NCI-H146 treated with DMSO at 0.1 percent for 48 hours (cell line): ENCODE measurements around the gene RAB23.
A peak's percentile ranks its signal among the peaks of the same experiment; 100 is the strongest.
"Not testable (repeated sequence)": the region's sequence is repeated elsewhere in the genome, so short reads cannot be mapped to it uniquely, and the experiment has no call there.

ENCODE experiments used
- DNase-seq: peaks from one replicate; lab custom pipeline; 2025; ENCODE audit not compliant: unreplicated experiment; lab: John Stamatoyannopoulos, UW

The RAB23 gene

GRCh38 chr6:57243526-57243925 lies 21.4 kb upstream of the RAB23 start:
- not testable (repeated sequence) for DNase-seq

DNA sequence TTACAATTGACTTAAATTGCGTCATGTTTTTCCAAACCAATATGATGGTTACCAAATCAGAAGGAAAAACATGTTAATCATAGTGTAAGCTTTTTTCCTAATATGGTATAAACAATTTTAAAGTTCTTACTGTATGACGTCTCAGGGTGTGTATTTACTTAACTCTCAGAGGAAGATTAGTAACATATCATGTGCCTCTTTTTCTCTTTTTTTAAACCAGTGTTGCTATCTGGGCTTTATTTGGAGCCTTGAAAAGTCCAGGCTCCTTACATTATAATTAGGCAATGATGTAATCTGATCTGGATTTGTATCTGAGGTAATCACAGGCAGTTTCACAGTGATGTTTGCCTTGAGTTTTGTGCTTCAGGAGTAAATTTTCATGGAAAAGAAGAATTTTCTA lies 20.4 kb upstream of the RAB23 start:
- peak; percentile 11 for DNase-seq

DNA sequence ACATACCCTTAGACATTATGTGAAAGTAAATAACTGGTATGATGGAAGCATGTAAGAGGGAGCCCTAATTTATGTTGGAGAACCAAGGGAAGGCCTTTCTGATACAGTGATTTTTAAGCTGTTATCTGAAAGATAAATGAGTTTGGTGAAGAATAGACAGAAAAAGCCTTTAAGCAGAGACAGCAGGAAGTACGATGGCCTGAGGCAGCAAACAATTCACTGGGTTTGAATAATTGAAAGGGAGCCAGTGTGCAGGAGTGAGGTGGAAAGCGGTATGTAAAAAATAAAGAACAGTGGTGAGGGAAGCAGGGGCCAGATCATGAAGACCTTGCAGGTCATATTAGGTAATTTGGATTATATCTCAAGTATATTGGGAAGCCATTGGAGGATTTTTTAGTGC lies 4.1 kb upstream of the RAB23 start:
- peak; percentile 47 for DNase-seq

DNA sequence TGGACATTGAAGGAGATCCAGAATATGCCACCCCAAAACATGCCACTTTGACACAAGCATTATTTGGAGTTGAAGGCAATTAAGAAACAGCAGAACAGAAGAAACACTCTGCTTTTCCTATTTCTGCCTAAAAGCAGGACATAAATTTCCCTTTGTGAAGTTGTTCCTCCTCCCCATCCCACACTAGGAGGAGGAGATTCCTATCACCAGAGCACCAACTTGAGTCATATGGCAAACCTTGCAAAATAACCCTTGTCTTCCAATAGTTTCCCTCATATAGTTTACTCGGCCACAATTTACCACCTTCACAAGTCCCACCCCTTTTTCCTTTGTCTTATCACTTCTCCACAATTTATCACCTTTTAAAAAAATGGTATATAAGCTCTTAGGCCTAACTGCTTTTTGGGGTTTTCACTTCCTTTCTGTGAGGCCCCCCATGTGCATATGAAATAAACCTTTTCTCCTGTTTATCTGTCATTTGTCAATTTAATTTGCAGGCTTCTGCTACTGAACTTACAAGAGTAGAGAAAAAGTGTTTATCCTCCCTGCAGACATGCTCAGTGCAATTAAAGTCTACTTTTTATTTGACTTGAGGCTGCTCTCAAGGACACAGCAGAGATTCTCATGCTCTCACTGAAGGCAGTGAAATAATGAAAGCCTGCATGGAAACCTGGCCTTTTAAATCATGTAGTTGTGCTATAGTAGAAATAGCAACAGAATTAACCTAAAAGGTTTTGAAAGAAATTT lies 2.8 kb upstream of the RAB23 start:
- DNase-seq, result no peak

DNA sequence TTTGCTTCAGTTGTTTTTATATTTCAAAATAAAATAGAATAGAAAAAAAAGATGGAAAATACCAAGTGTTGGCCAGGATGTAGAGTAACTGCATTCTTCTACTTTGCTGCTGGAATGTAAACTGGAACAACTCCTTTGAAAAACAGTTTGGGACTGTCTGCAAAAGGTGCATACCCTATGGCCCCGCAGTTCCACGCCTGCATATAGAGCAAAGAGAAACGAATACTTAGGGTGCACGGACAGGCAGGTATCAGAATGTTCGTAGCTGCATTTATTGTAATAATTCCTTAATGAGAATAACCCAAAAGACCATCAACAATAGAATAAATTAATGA lies 603 bp upstream of the RAB23 start:
- no peak for DNase-seq

GRCh38 chr6:57221191-57221935 lies 744 bp downstream of the RAB23 start:
- DNase-seq, result peak; percentile 44

GRCh38 chr6:57220083-57220703 lies 1.9 kb downstream of the RAB23 start:
- DNase-seq, result no peak

GRCh38 chr6:57217270-57217669 lies 4.8 kb downstream of the RAB23 start:
- no peak for DNase-seq

DNA sequence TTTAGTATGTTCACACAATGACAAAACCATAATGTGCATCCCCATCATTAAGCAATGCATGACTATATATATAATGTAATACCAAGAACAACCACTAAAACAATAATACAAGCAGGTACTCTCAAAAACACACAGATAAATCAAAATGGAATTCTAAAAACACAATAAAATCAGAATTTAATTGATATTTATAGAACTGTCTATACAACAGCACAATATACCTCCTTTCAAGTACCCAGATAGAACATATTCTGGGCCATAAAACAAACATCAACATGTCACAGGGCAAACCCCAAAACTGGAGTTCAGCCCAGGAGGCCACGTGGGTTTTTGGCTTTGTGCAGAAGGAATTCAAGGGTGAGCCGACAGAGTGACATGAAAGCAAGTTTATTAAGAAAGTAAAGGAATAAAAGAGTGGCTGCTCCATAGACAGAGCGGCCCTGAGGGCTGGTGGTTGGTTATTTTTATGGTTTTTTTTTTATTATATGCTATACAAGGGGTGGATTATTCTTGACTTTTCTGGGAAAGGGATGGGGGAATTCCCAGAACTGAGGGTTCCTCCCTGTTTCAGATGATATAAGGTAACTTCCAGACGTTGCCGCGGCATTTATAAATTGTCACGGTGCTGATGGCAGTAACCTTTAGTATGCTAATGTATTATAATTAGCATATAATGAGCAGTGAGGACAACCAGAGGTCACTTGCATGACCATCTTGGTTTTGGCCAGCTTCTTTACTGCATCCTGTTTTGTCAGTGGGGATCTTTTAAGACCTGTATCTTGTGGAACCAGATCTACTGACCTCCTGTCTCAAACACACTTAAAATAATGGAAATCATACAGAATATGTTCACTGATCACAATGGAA lies 5.6 kb downstream of the RAB23 start:
- DNase-seq, result no peak

GRCh38 chr6:57215260-57215659 lies 6.8 kb downstream of the RAB23 start:
- DNase-seq, result no peak

DNA sequence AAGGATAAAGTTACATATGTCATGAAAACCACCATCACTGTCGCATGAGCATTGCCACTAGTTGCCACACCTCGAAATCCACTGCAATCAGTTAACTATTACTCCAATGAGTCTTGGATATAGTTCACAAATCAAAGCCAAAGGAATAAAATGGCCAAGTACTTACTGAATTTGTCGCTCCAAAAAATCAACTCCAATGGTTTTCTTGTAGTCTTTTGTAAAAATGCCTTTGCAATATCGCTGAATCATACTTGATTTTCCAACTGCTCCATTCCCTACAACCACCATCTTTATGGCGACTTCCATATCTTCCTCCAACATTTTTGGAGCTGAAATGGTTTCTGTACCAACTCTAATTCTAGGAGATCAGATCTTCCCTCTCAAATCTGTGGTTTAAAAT lies 12.0 kb downstream of the RAB23 start:
- no peak for DNase-seq

DNA sequence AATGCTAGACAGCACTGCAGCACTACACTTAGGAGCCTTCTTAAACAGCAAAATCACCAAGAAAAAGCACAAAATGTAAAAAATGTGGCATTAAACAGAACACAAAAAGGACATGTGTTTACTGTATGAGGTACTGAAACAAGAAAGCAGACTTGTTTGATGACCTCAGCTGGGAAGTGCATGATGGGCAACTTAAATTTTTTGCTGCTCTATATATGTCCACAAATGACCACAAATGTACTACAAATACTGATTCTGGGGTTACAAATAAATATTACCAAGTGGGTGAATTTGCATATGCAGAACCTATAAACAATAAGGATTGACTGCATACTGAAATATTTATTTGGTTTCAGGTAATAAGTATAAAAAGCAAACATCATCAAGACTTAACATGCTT lies 13.1 kb downstream of the RAB23 start:
- no peak for DNase-seq

DNA sequence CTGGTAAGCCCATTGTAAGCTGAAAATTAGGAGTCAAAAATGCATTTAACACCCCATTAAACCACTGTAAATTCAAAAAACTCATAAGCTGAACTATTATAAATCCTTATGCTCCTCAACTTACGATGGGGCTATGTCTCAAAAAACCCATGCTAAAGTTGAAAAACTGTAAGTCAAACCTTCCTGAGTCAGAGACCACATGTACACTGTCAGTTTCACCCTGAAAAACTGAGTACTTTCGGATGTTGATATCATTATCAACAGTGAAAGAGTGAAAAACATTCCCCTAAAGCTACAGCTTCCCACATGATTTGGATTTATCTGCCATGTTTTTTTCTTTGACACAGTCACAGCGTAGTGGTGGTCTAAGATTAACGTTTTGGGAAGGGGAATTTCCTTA lies 14.2 kb downstream of the RAB23 start:
- DNase-seq, result no peak

DNA sequence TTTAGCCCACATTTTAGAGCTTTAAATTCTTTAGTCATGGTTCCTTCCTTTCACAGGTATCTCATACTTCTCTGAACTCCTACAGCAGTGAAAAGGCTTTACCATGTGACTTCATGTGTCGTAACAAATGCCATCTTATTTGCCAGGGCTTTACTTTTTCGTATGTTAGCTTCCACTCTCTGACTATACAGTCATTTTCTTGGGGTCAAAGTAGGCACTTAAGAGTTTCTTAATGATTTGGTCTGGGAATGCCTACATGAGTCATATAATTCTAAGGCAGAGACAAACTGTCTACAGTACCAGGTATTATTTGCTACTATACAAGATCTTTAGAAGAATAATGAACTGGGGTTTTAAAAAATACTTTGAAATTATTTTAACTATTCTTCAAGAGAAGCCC lies 15.0 kb downstream of the RAB23 start:
- no peak for DNase-seq

GRCh38 chr6:57205550-57206328 lies 16.4 kb downstream of the RAB23 start:
- no peak for DNase-seq

- DNase-seq, result no peak
Measured at GRCh38 chr6:57201718-57202117, 20.4 kb downstream of the RAB23 start.

GRCh38 chr6:57198926-57199636 lies 23.0 kb downstream of the RAB23 start:
- no peak for DNase-seq

DNA sequence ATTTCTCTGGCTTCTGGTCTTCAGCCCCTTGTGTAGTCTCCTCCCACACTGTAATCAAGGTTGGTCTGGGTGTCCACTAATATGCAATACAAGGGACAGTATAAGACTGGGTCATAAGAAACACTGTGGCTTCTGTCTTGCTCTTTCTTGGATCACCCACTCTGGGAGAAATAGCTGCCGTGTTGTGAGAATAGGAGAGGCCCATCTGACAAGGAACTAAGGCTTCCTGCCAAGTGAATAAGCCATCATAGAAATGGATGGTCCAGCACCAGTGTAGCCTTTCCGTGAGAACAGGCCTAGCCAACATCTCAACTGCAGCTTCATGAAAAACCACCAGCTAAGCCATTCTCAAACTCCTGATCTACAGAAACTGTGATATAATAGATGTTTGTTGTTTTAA lies 26.6 kb downstream of the RAB23 start:
- DNase-seq, result no peak

- DNase-seq, result no peak
Measured at GRCh38 chr6:57193177-57193576, 28.9 kb downstream of the RAB23 start.

DNA sequence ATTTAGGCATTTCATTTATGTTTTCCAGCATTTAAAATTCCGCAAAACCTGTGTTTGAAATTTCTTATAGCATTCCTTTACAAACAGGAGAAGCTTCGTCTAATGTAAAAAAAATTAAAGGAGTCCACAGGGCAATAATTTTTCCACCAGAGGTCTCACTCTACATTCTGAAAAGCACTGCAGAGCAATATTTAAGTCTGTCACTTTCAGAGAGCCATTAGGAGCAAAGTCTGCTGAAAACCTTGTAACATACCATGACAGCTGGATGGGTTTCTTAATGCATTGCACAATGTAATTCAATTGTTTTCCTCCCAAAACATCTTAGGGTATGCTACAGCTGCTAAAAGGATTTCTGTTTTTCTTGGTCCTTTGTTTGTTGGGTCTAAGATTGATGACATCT lies 32.0 kb downstream of the RAB23 start:
- DNase-seq, result no peak
